B cell (primary cell): ENCODE measurements around the gene MYO1C. TPM values are rescaled to one million over a fixed set of nuclear protein-coding genes. Genes with fewer than 3 reads are reported as not detected.

Experiments
- ATAC-seq: fragments of 200-7000 bp; cut with Tn5 transposase; one replicate; pipeline ENCODE4 v1.10.0; 2021; ENCODE audit warnings: low read depth, mild to moderate bottlenecking, moderate number of reproducible peaks, moderate library complexity
- CTCF ChIA-PET: fragments of 350-600 bp; sonication (Branson Sonifier 250); formaldehyde crosslinking; loops from one replicate; lab custom pipeline; 2021; ENCODE audit warnings: antibody characterized with exemption, inconsistent platforms; lab: Charles Lee
- POLR2A ChIA-PET: fragments of 350-600 bp; sonication (Branson Sonifier 250); formaldehyde crosslinking; loops from one replicate; lab custom pipeline; 2021; ENCODE audit warnings: antibody characterized with exemption; lab: Charles Lee
- DNase-seq: peaks from one replicate; pipeline ENCODE4 v3.0.0; 2013
- H2AFZ ChIP-seq: 2 replicates; pipeline ENCODE4 v1.6.1; 2012; ENCODE audit warnings: mild to moderate bottlenecking, low read depth, low read length; ENCODE audit not compliant: insufficient read depth, poor library complexity, severe bottlenecking
- H3K27ac ChIP-seq, 2 donors: 1 replicate in 1 of 2; 2 replicates in 1 of 2; pipeline ENCODE4 v1.5.1; 2012 to 2013; ENCODE audit warnings: low read length in 2 of 2, mild to moderate bottlenecking in 2 of 2, moderate library complexity in 1 of 2
- H3K27me3 ChIP-seq, 4 experiments: fragments of 200-600 bp in 1 of 4; sonication (generic) in 1 of 4; replicated peaks in 1 of 4; 1 replicate in 2 of 4; 2 replicates in 2 of 4; pipeline versions ENCODE4 v1.6.1 to v1.7.0; 2013 to 2016; ENCODE audit warnings: low read length in 3 of 4, mild to moderate bottlenecking in 2 of 4, mixed read lengths in 1 of 4, moderate library complexity in 1 of 4; ENCODE audit not compliant: insufficient read depth in 4 of 4, control insufficient read depth in 3 of 4; ENCODE audit errors: control extremely low read depth in 1 of 4
- H3K36me3 ChIP-seq, 2 experiments: replicated peaks in 1 of 2; 1 replicate in 1 of 2; 2 replicates in 1 of 2; pipeline versions ENCODE4 v1.6.1 to v1.7.1; 2013; ENCODE audit warnings: low read length in 1 of 2; ENCODE audit not compliant: insufficient read depth in 2 of 2, control insufficient read depth in 1 of 2; ENCODE audit errors: control extremely low read depth in 1 of 2, extremely low read depth in 1 of 2
- H3K4me1 ChIP-seq, 2 donors: fragments of 200-600 bp in 1 of 2; sonication (generic) in 1 of 2; 1 replicate in 1 of 2; 2 replicates in 1 of 2; pipeline versions ENCODE4 v1.5.1 to v1.6.1; 2013 to 2017; ENCODE audit warnings: low read length in 2 of 2; ENCODE audit not compliant: control insufficient read depth in 2 of 2, insufficient read depth in 2 of 2
- H3K4me2 ChIP-seq: replicated peaks from 2 replicates; pipeline ENCODE3; 2012; ENCODE audit warnings: mild to moderate bottlenecking, low read depth, low read length; ENCODE audit not compliant: poor library complexity, severe bottlenecking
- H3K4me3 ChIP-seq, 5 experiments: fragments of 200-600 bp in 1 of 5; sonication (generic) in 1 of 5; 1 replicate in 3 of 5; 2 replicates in 2 of 5; pipeline versions ENCODE4 v1.5.1 to v1.7.0; 2011 to 2016; ENCODE audit warnings: low read length in 4 of 5, mild to moderate bottlenecking in 4 of 5, low read depth in 2 of 5, control low read depth in 1 of 5, moderate library complexity in 1 of 5; ENCODE audit not compliant: insufficient read depth in 1 of 5; ENCODE audit errors: control extremely low read depth in 1 of 5, extremely low read depth in 1 of 5
- H3K79me2 ChIP-seq: fragments of 200-600 bp; sonication (generic); one replicate; pipeline ENCODE4 v1.6.0; 2016; ENCODE audit warnings: low read length; ENCODE audit not compliant: control insufficient read depth, insufficient read depth
- H3K9ac ChIP-seq: fragments of 200-600 bp; sonication (generic); 2 replicates; pipeline ENCODE4 v1.6.1; 2017; ENCODE audit warnings: mild to moderate bottlenecking, low read length, moderate library complexity
- H3K9me3 ChIP-seq, 3 donors: one replicate each; pipeline versions ENCODE4 v1.6.1 to v1.7.1; 2013; ENCODE audit warnings: low read length in 2 of 3; ENCODE audit not compliant: control insufficient read depth in 2 of 3, insufficient read depth in 1 of 3; ENCODE audit errors: control extremely low read depth in 1 of 3
- H4K20me1 ChIP-seq: 2 replicates; pipeline ENCODE4 v1.6.0; 2012; ENCODE audit warnings: mild to moderate bottlenecking, low read length; ENCODE audit not compliant: insufficient read depth, control insufficient read depth, poor library complexity, severe bottlenecking
- H3K27ac Mint-ChIP-seq: one replicate; pipeline ENCODE4 v1.8.0; 2021; ENCODE audit warnings: mixed read lengths
- H3K27me3 Mint-ChIP-seq: one replicate; pipeline ENCODE4 v1.8.0; 2021; ENCODE audit warnings: mixed read lengths
- H3K4me1 Mint-ChIP-seq: one replicate; pipeline ENCODE4 v1.8.0; 2021; ENCODE audit warnings: mixed read lengths
- H3K4me3 Mint-ChIP-seq: one replicate; pipeline ENCODE4 v1.8.0; 2021; ENCODE audit warnings: mixed read lengths
- H3K9me3 Mint-ChIP-seq: one replicate; pipeline ENCODE4 v1.8.0; 2022; ENCODE audit warnings: mixed read lengths; ENCODE audit not compliant: insufficient read depth
- EZH2 ChIP-seq: IDR thresholded peaks from 2 replicates; pipeline ENCODE4 v1.6.1; 2012; ENCODE audit warnings: borderline replicate concordance, low read depth, mild to moderate bottlenecking, moderate library complexity, low read length; ENCODE audit not compliant: insufficient read depth, poor library complexity, severe bottlenecking
- WGBS: methylation state at CpG from one replicate; pipeline ENCODE4 v1.1.5; 2013; ENCODE audit warnings: missing lambda C conversion rate; ENCODE audit not compliant: insufficient coverage; 5-methylcytosine and 5-hydroxymethylcytosine counted together
- intact Hi-C: fragments of 100-400 bp; cut with micrococcal nuclease; formaldehyde crosslinking; loops from one replicate; pipeline ENCODE4 v1.10.0; 2022
- polyA plus RNA-seq: library from polyadenylated mRNA; depleted of rRNA; stranded (reverse); fragments of >200 nt; gene quantifications from 2 replicates; pipeline ENCODE4 v1.2.3, GENCODE V29; 2012
- total RNA-seq, 2 donors: library from RNA; stranded (reverse); fragments of 120-200 nt in 1 of 2; gene quantifications; 1 replicate in 1 of 2; 2 replicates in 1 of 2; pipeline versions ENCODE4 v1.2.3 to v1.2.4, GENCODE V29; 2013 to 2022
- TF ChIP-seq, protein P1 (sequence below): fragments of 200-600 bp; IDR thresholded peaks from one replicate; pipeline ENCODE4 v1.8.0; 2022; ENCODE audit warnings: antibody characterized with exemption, mild to moderate bottlenecking

MYO1C gene
- total and polyA plus RNA-seq, 2 donors (not counting 1 experiment from before 2014, with no cell fraction given): 54.7 to 81.7 TPM

DNA sequence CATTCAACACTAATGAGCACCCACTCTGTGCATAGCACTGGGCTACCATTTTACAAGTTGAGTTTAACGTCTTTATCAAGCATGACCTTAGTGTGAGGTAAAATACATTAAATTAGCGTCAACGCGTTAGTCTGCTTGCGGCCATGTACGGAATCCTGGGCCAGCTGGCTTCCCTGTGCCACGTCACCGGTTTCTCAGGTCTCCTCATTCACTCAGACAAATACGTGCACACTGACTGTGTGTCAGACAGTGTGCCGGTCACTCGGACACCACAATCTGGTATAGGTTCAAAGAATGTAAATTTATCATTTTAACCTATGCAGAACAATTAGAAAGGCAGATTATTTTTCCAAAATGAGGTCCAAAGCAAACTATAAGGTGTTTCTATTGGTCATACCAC, 71.0 kb downstream of the MYO1C start:
- TF ChIP-seq EZH2: no peak
- TF ChIP-seq, protein P1, sequence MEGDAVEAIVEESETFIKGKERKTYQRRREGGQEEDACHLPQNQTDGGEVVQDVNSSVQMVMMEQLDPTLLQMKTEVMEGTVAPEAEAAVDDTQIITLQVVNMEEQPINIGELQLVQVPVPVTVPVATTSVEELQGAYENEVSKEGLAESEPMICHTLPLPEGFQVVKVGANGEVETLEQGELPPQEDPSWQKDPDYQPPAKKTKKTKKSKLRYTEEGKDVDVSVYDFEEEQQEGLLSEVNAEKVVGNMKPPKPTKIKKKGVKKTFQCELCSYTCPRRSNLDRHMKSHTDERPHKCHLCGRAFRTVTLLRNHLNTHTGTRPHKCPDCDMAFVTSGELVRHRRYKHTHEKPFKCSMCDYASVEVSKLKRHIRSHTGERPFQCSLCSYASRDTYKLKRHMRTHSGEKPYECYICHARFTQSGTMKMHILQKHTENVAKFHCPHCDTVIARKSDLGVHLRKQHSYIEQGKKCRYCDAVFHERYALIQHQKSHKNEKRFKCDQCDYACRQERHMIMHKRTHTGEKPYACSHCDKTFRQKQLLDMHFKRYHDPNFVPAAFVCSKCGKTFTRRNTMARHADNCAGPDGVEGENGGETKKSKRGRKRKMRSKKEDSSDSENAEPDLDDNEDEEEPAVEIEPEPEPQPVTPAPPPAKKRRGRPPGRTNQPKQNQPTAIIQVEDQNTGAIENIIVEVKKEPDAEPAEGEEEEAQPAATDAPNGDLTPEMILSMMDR: no peak
- no peak overlapping the region for H3K4me3 ChIP-seq
- DNase-seq (no peak), ATAC-seq (no peak)
- H3K27ac ChIP-seq: no peak overlapping the region
- WGBS: 100% methylated on average over 7 of the region's 11 CpGs
- no peaks in the 10 kb centered on the region for H3K9me3 ChIP-seq
- peaks cover 36% of the 10 kb centered on the region for H3K79me2 ChIP-seq
- no peak overlapping the region for H2AFZ ChIP-seq
- no peak overlapping the region for H3K27ac Mint-ChIP-seq
- H3K9me3 Mint-ChIP-seq: no peaks in the 10 kb centered on the region
- H3K27me3 Mint-ChIP-seq: no peaks in the 10 kb centered on the region
- no peak overlapping the region for H3K4me2 ChIP-seq
- CTCF ChIA-PET: no interaction called here
- H4K20me1 ChIP-seq: peaks cover 33% of the 10 kb centered on the region
- intact Hi-C loops: no loop called here
- peaks cover 9 to 40% of the 10 kb centered on the region in 2 experiments for H3K36me3 ChIP-seq
- no peaks in the 10 kb centered on the region for H3K4me1 ChIP-seq
- H3K27me3 ChIP-seq: no peaks in the 10 kb centered on the region
- peaks cover 3% of the 10 kb centered on the region for H3K4me1 Mint-ChIP-seq
- no peak overlapping the region for H3K4me3 Mint-ChIP-seq
- POLR2A ChIA-PET: no interaction called here
- H3K9ac ChIP-seq: no peak overlapping the region

DNA sequence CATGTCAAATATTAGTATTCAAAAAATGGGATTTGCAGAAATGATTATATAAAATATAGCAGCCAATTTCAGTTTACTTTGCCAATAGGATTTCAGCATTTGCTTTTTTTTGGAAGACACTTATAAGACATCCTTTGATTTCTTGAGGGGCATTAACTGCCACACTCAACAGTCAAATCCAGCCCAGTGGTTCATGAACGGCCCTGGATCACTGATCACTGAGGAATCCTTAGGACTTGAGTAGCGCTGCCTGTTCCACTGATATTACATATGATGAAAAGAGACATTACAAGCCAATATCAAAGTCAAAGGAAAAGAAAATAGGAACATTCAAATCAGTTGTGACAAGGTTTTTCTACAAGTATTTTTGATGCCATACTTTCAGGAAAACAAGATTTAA, 71.5 kb downstream of the MYO1C start:
- Histone ChIP-seq H3K4me2 (no peak overlapping the region), H2AFZ (no peak overlapping the region), H3K79me2 (peaks cover 31% of the 10 kb centered on the region), H3K9me3 (no peaks in the 10 kb centered on the region), H3K4me1 (no peaks in the 10 kb centered on the region), H3K4me3 (no peak overlapping the region), H3K27ac (no peak overlapping the region), H3K9ac (no peak overlapping the region), H4K20me1 (peaks cover 28% of the 10 kb centered on the region), H3K36me3 (peaks cover 9 to 36% of the 10 kb centered on the region in 2 experiments), H3K27me3 (no peaks in the 10 kb centered on the region)
- ChIA-PET CTCF (no interaction called here), POLR2A (no interaction called here)
- DNase-seq (no peak), ATAC-seq (no peak)
- no peaks in the 10 kb centered on the region for H3K9me3 Mint-ChIP-seq
- TF ChIP-seq, protein P1: no peak
- TF ChIP-seq EZH2: no peak
- H3K27ac Mint-ChIP-seq: no peak overlapping the region
- H3K27me3 Mint-ChIP-seq: no peaks in the 10 kb centered on the region
- peaks cover 3% of the 10 kb centered on the region for H3K4me1 Mint-ChIP-seq
- intact Hi-C loops: no loop called here
- no peak overlapping the region for H3K4me3 Mint-ChIP-seq
- no CpG with 5 or more reads among the region's 2 CpGs for WGBS
